DMS114 treated with DMSO at 0.1 percent for 48 hours (cell line): Measurements from ENCODE around the gene RAB11FIP3.

Experiments used
- DNase-seq: peaks from one replicate; lab custom pipeline; 2025; ENCODE audit not compliant: unreplicated experiment; lab: John Stamatoyannopoulos, UW

The RAB11FIP3 gene

DNA sequence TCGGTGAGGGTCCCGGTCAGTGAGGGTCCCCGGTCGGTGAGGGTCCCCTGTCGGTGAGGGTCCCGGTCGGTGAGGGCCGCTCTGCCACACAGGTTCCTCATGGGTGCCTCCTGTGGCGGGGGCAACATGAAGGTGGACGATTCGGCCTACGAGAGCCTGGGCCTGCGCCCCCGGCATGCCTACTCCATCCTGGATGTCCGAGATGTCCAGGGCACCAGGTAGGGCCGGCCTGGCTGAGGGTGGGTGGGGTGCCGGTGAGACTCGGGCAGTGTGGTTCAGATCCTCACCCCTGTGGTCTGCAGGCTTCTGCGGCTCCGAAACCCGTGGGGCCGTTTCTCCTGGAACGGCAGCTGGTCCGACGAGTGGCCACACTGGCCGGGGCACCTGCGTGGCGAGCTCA lies 125.8 kb downstream of the RAB11FIP3 start:
- no peak for DNase-seq

DNA sequence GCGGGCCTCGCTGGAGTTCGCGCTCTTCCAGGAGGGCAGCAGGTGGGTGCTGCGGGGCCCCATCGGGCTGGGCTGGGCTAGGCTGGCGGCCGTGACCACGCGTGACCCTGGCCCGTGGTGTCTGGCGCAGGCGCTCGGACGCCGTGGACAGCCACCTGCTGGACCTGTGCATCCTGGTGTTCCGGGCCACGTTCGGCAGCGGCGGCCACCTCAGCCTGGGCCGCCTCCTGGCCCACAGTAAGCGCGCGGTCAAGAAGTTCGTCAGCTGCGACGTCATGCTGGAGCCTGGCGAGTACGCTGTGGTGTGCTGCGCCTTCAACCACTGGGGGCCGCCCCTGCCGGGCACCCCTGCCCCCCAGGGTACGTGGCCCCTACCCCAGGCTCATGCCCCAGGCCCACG lies 126.7 kb downstream of the RAB11FIP3 start:
- DNase-seq: no peak

DNA sequence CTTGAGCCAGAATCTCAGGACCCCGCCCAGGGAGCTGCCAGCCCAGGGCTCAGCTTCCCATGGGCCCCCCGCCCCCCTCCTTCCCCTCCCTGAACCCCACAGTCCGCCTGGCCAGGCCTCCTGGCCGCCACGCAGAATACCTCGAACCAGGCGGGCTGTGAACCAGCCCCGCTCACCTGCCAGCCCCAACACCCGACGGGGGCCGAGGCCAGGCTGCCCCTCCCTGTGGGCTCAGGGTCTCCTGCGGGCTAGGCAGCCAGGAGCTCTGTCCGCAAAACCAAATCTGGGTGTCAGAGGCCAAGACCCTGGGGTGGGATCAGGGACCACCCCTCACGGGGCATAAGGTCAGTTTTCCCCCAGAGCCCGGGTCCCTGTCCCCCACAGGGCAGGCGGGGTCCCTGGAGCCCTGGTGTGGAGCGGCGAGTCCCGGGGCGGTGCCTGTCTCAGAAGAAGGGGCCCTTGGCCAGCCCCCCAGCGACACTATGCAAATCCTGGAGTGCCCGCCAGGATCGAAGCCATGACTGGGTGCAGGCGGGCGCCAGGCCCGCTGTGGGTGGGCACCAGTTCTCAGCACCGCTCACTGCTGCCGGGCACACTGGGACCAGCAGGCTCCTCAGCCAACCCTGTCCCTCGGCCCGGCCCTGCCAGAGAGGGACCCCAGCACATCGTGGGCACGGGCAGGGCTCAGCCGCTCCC lies 128.3 kb downstream of the RAB11FIP3 start:
- no peak for DNase-seq

DNA sequence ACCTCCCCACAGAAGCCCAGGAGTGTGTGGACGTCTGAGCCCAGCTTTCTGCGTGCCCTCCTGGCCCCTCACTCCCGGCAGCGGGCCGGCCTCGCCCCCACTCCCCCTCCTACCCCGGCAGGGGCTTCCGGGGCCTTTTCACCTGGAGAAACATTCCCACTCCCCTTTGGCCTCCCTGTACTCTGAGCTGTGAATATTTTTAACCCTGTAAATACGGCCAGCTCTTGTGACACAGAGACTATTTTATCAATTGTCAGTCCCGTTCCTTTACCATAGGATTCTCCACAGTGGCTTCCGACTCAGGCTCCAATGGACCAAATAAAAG lies 128.8 kb downstream of the RAB11FIP3 start:
- no peak for DNase-seq

DNA sequence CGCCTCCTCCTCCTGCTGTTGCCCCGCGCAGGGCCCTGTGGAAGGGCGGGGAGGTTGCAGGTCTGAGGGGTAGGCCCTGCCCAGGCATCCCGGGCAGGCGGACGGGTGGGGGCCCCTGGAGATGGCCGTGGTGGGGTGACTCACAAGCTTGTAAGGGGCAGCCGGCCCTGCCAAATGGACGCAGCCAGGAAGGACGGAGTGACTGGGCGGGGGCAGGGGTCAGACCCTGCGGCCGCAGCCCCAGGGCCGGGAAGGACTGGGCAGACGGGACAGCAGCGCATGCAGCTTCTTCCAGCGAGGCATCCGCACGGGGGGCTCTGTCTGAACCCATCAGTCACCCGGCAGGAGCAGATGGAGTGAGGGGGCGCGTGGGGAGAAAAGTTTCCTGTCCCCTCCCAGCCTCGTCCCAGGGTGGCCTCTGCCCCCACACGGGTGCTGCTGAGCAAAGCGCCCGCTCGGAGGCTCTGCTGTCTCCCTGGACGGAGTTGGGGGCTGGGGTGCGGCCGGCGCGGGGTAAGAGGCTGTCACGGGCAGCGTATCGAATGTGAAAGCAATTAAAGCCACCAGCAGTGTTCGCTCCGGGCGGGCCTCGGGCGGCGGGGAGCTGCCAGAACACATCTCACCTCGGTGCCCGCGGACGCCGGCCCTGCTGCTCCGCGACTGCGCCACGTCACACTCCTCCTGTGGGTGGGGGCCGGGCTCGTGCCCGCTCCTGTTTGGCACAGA lies 129.4 kb downstream of the RAB11FIP3 start:
- DNase-seq: no peak

DNA sequence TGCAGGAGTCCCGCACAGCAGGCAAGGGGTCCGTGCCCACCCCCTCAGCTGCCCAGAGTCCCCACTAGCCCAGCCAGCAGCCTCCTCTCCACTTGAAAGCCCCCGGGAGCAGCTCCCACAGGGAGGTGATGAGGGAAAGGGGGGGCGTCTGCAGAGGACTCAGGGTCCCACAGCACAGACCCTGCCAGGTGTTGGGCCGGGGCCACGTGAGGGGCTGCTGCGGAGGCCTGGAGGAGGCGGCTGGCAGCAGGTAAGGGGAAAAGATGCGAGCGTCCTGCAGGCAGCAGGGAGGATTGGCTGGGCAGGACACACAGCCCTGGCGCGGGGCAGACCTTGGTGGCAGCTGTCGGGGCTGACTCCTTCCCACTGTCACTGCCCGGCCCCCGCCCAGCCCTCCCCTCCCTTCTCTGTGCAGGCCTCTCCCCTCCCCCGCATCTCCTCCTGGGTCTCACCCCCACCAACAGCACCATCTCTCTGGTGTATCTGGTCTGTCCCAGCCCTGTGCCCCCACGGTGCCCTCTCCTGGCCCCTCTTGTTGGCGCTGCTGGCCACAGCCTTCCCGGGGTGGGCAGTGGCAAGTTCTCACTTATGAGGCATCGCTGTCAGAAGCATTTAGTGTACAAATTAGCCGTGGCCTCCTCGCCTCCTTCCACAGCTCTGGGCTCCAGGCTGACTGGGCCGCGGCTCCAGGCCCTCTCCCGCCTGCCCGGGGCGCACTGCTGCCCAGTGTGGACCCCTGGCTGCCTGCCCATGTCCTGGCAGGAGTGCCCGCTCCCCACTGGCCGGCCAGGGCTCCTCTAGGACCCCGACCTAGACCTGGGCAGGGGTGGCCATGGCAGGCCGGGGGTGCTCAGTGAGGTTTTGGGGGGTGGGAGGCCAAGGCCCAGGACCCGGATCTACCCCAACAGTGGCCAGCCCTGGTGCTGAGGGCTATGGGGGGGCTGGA lies 130.4 kb downstream of the RAB11FIP3 start:
- DNase-seq: no peak

DNA sequence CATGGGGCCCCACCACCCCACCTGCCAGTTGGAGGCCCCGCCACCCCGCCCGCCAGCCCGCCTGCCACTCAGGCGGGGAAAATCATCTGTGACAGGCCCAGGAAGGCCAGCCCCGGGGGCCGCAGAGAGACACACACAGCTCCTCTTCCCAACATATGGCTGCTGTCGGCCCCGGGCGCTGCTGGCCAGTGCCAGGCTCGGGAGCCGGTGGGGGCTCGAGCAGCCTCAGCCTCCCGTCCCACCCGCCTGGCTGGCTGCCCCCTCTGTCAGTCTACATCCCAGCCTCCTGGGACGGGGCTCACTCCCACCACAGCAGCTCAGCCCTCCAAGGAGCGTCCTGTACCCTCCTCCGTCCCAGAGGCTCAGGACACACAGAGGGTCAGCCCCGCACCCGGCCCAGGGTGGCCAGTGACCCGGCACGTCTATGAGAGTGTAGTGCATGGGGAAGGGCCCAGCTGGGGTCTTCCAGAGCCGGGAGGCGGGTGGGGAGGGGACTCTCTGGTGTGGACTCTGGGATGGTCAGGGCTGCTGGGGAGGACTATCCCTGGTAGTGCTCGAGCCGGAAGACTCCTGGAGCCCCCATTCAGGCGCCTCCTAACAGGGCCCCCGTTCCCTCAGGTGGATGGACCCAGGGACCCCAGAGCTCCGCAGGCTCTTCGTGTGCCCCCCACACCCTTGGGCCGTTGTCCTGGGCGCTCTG lies 131.2 kb downstream of the RAB11FIP3 start:
- no peak for DNase-seq

DNA sequence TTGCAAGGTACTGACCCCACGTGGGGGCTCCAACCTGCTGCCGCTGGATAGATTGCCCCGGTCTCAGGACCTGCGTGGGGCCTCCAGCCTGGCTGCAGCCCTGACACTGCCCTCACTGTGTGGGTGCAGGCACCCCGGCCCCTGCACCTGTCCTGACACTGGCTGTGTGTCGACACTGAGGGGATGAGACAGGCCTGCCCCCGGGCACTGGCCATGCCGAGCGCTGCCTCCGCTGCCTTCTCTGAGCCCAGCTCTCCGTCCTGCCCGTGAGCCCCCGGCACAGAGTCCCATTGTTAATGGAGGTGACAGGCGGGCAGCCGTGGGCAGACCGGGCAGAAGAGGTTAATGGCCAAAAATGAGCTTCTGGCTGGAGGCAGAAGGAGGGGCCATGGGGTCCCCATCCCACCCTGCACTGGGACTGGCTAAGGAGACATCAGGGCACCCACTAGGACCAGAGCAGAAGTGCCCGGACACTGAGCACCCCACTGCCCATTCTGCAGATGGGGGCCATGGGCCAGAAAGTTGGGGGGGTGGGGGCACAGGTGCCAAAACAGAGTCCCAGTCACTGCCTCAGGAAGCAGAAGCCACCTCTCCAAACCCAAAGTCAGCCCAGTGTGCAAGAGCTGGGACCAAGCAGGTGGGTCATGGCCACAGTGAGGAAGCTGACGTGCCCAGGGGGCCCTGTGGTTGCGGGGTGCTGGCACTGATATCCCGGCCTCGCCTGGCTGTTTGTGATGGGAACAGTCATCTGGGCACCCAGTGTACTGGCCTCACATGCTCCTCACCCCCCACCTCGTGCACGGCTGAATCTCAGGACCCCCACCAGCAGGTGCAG lies 132.2 kb downstream of the RAB11FIP3 start:
- DNase-seq: no peak

DNA sequence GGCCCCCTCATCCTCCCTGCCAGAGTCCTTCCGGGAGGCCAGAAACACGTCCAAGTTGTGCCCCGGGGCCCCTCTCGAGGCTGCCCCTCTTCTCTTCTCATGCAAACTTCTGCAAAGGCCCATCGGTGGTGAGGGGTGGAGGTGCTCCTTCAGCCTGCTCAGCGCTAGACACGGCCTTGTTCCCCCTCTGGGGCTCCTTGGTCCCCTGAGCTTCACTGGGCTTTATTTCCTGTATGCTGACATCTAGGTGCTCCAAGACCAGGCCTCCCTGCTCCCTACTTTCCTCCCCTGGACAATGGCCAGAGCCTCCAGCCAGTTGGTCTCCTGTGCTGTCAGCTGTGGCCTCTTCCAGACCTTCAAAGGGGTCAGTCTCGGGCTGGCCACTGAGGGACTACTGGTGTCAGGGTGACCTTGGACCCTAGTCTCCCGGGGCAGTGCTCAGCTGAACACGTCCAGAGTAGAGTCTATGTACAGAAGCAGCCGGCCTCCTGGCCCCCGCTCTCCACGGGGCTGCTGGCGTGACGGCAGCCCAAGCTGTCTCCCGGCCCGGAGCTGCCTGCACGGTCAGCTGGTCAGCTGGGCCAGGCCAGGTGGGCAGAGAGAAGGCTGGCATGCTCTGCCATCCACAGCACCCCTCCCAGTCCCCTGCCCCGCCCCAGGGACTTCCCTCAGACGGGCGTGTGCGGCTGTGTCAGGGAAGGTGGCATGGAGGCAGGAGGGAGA lies 133.0 kb downstream of the RAB11FIP3 start:
- DNase-seq: no peak

DNA sequence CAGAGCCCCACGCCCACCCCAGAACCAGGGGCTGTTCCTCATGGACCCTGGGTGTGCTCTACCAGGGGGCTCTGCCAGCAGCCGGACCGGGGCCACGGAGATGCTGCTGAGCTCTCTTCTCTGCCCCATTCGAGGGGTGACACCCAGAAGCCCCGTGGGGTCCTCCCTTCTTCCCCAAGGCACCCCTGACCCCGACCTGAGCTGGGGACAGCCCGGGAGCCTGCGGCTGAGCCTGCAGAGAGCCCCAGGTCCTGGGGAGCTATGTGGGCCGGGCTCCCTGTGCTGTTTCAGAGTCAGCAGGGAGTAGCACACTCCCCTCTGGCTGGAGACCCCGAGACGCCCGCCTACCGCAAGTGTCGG lies 133.6 kb downstream of the RAB11FIP3 start:
- no peak for DNase-seq

DNA sequence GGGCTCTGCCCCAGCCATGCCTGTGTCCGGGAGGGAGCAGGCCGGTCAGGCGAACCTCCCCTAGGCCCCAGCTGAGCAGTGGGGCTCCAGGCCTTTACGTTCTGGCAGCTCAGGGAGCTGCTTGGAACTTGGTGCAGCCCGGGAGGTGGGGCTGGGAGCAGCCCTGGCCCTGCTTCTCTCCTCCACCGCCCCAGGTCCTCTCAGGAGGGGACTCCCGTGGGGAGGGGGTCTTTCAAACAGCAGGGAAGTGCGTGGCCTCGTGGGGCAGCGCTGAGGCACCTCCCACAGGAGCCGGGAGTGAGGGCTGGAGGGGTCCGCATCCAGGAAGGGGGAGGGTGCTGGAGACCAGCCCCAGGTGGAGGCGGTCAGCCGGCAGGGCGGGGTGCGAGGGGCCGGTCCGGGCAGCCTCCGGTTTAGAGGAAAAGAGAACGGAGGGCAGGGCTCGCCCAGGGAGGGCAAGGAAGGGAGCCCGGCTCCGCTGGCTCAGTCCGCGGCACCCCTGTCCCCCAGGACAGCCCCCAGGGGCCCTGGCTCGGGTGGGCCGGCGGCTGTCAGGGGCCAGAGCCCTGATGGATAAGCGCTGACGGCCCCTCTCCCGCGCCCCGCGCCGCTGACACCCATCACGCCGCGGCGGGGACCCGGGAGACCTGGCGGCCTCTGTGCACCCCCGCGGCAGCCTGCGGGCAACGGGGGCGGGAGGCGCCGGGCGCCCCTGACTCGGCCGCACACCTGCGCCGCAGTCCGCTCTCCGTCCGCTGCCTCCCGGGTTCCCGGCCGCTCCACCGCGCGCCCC lies 134.2 kb downstream of the RAB11FIP3 start:
- no peak for DNase-seq

DNA sequence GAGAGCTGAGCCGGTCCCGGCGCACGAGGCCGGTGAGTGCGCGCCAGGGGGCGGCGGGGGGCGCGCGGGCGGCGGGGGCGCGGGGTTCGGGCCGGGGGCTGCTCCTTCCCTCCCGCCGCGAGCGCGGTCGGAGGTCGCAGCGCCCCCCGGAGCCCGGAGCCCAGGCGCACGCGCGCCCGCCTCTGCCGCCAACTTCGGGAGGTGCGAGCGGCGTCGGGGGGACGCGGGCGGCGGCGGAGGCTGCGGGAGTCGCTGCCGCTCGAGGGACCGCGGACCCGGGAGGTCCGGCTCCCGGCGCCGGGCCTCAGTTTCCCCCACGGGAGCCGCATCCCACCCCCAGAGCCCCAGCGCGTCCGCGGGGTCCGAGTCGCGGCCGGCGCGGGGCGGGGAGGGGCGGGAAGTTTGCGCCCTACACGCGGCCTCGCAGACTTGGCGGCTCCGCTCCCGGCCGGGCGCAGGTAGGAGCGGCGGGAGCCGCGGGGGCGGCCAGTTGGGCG lies 134.8 kb downstream of the RAB11FIP3 start, which contains the start of gene PRR35:
TSS of gene PRR35 (plus strand) at position 191 of the 497 bp plus-strand sequence. CDS start 2,901 bp downstream, outside the sequence.
- no peak for DNase-seq

DNA sequence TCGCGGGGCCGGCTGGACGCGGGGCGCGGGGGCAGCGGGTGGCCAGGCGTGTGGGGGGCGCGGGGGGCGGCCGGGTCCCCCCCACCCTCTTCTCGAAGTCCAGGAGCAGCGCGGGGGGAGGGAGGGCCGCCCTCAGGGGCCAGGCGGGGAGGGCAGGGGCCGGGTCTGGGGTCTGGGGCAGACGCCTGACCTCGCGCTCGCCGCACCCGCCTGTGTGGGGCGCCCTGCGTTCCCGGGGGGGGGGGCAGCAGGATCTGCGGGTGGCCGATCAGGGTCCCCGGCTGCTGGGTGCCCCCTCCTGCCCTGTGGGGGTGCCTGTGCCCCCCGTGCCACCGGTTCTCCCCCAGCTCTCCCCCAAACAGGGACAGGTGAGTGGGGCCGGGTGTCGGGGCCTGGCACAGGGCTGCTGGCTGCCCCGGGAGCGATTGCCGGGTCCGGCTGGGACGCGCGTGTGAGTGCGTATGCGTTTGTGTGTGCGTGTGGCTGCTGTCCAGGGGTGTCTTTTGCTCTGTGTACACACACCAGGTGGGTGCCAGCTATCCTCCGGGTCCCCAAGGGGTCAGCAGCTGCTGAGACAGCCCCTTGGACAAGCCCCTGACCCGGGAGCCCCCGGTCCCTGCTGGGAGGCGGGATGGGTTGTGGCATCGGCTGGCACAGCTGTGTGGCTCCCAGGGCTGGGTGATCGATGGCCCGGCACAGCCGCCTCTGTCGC lies 135.4 kb downstream of the RAB11FIP3 start:
- DNase-seq: no peak

DNA sequence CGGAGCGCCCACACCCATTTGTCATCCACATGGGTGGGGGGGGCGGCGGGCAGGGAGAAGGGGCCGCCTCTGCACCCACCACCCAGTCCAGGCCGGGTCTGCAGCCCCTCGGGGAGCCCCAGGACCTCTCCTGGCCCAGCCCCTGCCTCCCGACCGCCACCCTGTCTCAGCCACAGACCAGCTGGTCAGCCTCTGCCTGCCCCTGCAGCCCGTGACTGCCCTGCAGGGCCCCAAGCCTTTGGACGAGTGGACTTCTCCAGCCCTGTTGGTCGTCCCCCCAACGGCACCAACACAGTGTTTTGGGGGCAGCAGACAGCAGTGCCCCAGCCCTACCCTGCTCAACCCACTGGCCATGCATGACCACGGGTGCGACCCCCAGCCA lies 136.0 kb downstream of the RAB11FIP3 start:
- no peak for DNase-seq

DNA sequence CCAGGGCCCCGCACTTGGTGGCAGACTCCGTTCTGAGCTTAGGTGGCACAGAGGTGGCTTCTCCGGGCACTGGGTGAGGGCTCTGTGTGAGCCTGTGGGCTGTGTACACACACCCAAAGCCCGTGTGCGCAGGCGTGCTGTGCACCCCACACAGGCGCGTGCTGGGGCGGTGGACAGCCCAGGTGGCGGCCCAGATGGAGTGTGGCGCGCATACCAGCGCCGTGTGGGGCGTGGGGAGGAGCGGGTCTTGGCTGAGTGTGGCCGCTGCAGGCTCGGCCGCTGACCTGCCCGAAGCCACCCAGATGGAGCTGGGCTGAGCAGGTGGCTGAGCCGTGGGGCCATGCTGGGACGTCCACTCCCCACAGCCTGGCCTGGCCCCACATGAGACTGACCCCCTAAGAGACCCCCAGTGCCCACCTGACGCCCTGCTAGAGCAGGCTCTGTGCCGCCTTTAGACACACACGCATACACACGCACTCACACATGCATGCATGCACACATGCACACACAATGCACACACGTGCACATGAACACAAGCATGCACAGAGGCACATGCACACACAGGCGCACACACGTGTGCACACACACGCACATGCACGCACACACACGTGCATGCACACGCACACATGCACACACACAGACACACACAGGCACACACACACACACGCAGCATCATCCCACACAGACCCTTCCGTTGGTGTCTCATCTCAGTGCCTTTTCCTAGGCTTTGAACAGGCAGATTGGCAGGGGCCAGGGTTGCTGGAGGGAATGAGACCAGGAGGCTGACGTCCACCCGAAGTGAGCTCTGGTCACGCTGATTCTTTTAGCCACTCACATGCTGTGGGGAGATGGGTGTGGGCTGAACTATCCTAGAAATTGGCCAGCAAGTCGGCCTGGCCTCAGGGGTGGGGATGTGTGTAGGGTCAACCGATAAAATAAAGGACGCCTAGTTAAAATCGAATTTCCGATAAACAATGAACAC lies 136.8 kb downstream of the RAB11FIP3 start:
- no peak for DNase-seq

DNA sequence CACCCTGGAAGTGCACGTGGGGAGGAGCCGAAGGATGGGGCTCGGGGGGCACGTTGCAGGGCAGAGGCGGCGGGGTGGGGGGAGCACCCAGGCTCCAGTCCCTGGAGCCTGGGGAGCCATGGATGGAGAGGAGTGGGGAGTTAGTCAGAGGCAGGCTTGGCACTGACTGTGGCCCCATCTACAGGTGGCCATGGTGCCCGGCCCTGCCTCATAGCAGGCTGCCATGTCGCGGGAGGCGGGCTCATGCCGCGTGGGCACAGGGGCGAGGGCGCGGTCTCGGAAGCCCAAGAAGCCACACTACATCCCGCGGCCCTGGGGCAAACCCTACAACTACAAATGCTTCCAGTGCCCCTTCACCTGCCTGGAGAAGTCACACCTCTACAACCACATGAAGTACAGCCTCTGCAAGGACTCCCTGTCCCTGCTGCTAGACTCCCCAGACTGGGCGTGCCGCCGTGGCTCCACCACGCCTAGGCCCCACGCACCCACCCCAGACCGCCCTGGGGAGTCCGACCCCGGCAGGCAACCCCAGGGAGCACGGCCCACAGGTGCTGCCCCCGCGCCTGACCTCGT lies 137.7 kb downstream of the RAB11FIP3 start:
- no peak for DNase-seq
